ENCODE measurements around the gene CSF2RB. TPM values are rescaled to one million over a fixed set of nuclear protein-coding genes. Genes with fewer than 3 reads are reported as not detected.

Gene CSF2RB
- total RNA-seq, 1 donor, result 11.2 TPM

DNA sequence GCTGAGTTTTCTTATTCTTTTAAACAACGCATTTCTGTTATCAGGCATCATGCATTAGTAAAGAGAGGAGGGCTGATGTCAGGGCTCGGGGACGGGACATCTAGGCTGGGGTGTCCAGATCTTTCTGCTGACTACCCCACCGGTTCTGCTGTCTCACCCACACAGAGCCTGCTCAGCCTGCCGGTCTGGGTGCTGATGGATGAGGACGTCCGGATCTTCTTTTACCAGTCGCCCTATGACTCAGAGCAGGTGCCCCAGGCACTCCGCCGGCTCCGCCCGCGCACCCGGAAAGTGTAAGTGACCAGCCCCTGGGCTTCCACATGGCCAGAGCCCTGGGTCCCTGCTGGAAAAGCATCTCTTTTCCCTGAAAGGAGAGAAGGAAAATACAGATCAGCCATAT is 43.2 kb upstream of the CSF2RB start:
- H3K4me3 ChIP-seq (ENCODE audit: low read depth, low read length), result no peak overlapping the region
- TF ChIP-seq, protein P1, sequence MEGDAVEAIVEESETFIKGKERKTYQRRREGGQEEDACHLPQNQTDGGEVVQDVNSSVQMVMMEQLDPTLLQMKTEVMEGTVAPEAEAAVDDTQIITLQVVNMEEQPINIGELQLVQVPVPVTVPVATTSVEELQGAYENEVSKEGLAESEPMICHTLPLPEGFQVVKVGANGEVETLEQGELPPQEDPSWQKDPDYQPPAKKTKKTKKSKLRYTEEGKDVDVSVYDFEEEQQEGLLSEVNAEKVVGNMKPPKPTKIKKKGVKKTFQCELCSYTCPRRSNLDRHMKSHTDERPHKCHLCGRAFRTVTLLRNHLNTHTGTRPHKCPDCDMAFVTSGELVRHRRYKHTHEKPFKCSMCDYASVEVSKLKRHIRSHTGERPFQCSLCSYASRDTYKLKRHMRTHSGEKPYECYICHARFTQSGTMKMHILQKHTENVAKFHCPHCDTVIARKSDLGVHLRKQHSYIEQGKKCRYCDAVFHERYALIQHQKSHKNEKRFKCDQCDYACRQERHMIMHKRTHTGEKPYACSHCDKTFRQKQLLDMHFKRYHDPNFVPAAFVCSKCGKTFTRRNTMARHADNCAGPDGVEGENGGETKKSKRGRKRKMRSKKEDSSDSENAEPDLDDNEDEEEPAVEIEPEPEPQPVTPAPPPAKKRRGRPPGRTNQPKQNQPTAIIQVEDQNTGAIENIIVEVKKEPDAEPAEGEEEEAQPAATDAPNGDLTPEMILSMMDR (IDR thresholded peaks at IDR 0.05; ENCODE audit: insufficient read depth, low read depth, low read length), result no peak
- no peak for DNase-seq (ENCODE audit: low read depth)

DNA sequence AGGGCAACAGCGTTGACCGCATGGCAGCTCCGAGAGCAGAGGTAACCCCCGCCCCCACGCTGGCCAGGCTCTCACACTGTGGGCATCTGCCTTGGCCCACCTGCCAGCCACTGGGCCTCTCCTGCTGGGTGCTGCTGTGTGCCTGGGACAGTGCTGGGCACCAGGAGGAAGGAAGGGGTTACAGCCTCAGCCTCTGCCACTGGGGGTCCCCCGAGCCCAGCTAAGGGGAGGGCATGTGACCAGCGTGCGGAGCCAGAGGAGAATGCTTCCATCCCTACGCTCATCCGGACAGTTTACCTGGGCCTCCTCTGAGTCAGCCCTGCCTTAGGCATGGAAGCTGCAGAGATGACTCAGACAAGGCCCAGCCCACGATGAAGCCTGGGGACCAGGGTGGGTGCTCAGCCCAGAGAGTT is 41.8 kb upstream of the CSF2RB start:
- no peak for DNase-seq (ENCODE audit: low read depth)
- TF ChIP-seq, protein P1 (IDR thresholded peaks at IDR 0.05; ENCODE audit: insufficient read depth, low read depth, low read length), result no peak
- no peak overlapping the region for H3K4me3 ChIP-seq (ENCODE audit: low read depth, low read length)

DNA sequence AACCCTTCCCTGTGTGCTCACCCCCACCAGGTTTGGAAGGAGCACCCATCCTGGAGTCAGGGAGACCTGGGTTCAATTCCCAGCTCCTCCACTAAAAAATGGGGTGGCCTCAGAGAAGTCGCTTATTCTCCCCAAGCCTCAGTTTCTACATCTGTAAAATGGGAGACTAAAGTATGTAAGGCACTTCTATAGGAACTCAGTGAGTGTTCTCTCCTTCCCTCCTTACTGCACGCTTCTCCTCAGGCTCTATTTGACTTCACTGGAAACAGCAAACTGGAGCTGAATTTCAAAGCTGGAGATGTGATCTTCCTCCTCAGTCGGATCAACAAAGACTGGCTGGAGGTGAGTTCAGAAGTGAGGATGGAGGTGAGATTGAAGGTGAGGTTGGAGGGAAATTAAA is 41.3 kb upstream of the CSF2RB start:
- DNase-seq (ENCODE audit: low read depth), result no peak
- TF ChIP-seq, protein P1 (IDR thresholded peaks at IDR 0.05; ENCODE audit: insufficient read depth, low read depth, low read length), result no peak
- H3K4me3 ChIP-seq (ENCODE audit: low read depth, low read length), result no peak overlapping the region

DNA sequence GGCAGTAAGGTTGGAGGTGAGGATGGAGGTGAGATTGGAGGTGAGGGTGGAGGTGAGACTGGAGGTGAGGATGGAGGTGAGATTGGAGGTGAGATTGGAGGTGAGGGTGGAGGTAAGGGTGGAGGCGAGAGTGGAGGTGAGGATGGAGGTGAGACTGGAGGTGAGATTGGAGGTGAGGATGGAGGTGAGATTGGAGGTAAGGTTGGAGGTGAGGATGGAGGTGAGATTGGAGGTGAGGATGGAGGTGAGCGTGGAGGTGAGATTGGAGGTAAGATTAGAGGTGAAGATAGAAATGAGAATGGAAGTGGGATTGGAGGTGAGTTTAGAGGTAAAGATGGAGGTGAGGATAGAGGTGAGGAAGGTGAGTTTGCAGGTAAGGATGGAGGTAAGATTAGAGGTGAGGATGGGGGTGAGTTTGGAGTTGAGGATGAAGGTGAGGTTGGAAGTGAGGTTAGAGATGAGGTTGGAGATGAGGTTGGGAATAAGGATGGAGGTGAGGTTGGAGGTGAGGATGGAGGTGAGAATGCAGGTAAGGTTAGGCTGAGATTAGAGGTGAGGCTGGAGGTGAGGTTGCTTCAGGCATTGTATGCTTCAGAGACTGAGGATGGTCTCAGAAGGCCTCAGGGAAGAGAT is 40.4 kb upstream of the CSF2RB start:
- TF ChIP-seq, protein P1 (IDR thresholded peaks at IDR 0.05; ENCODE audit: insufficient read depth, low read depth, low read length), result no peak
- no peak overlapping the region for H3K4me3 ChIP-seq (ENCODE audit: low read depth, low read length)

DNA sequence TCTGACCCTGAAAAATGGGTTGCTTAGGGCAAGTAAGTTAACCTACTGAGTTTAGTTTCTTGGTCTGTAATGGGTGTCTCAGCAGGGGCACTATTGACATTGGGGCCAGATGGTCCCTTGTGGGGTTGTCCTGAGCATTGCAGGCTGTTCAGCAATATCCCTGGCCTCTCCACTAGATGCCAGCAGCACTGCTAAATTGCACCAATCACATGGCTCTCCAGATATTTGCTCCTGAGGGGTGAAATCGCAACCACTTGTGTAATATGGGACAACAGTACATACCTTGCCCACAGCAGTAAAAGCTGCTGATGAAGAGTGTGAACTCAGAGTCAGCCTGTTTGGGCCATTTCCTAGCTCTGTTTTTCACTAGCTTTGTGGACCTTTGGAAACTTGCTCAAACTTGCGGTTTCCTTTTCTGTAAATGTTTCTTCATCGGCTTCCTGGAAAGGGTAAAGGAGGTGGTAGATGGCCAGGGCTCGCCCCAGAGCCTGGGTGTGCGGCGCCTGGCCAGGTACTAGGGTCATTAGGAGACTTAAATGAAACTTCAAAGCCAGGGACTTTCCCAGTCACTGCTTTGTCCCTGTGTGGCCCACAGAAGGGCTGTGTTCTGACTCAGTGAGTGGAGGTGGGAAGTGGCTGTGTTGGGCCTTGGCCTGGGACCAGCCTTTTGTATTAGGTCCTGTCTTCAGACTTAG is 39.7 kb upstream of the CSF2RB start:
- peak; percentile 90 for DNase-seq (ENCODE audit: low read depth)
- no peak overlapping the region for H3K4me3 ChIP-seq (ENCODE audit: low read depth, low read length)
- TF ChIP-seq, protein P1 (IDR thresholded peaks at IDR 0.05; ENCODE audit: insufficient read depth, low read depth, low read length), result peak; percentile 71

More for the DNA sequence above, 40.4 kb upstream of the CSF2RB start:
- DNase-seq (ENCODE audit: low read depth), result no peak

DNA sequence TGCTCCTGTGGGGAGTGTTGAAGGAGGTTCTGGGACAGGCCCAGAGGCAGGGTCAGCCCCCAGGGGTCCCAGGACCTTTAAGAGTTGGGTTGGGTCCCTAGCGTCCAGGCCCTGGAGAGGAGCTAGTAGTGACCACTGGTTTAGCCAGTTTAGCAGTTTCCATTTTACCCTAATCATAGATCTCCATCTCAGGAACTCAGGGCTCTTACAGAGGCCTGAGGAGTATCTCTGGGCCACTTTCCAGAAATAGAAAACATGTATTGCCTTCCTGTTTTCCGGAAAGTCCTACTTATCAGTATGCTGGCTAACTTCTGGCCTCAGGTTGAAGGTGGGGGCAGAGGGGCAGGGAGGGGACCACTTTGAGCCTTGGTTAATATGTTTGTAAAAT is 39.1 kb upstream of the CSF2RB start:
- H3K4me3 ChIP-seq (ENCODE audit: low read depth, low read length), result no peak overlapping the region
- peak; percentile 4 for DNase-seq (ENCODE audit: low read depth)

More for the DNA sequence above, 39.1 kb upstream of the CSF2RB start:
- TF ChIP-seq, protein P1 (IDR thresholded peaks at IDR 0.05; ENCODE audit: insufficient read depth, low read depth, low read length), result no peak

Data from fibroblast of villous mesenchyme (primary cell).